Activated CD4-positive, alpha-beta T cell treated with anti-CD3 and anti-CD28 coated beads, Interleukin-2, Interleukin-4, amounts not matched to agents 100 ng/mL and 50 ng/mL, durations not matched to agents 16 hours and 8 hours (primary cell): ENCODE results near the gene MIOS.
"Not testable (repeated sequence)": the region's sequence is repeated elsewhere in the genome, so short reads cannot be mapped to it uniquely, and the experiment has no call there.

ENCODE experiments used
- DNase-seq: peaks from one replicate; pipeline ENCODE4 v3.0.0-alpha.2; 2020; ENCODE audit warnings: low spot score

The MIOS gene

GRCh38 chr7:7554649-7555575, 11.8 kb upstream of the MIOS start:
- DNase-seq = no peak

GRCh38 chr7:7556852-7557251, 9.8 kb upstream of the MIOS start:
- no peak for DNase-seq

- no peak for DNase-seq
These were observed 9.4 kb upstream of the MIOS start for GRCh38 chr7:7557252-7557651.

GRCh38 chr7:7561591-7561990, 5.1 kb upstream of the MIOS start:
- DNase-seq = not testable (repeated sequence)

- DNase-seq = no peak
These were observed 3.9 kb upstream of the MIOS start for GRCh38 chr7:7562736-7563135.

- no peak for DNase-seq
These were observed 3.4 kb upstream of the MIOS start for GRCh38 chr7:7563269-7563668.

- DNase-seq = no peak
These were observed 2.9 kb upstream of the MIOS start for GRCh38 chr7:7563813-7564212.

GRCh38 chr7:7564323-7564780, 2.3 kb upstream of the MIOS start:
- DNase-seq = no peak

- DNase-seq = no peak
These were observed 1.5 kb upstream of the MIOS start for GRCh38 chr7:7565018-7565680.

- no peak for DNase-seq
These were observed 686 bp upstream of the MIOS start for GRCh38 chr7:7565746-7566650.

- DNase-seq = no peak
These were observed 1.3 kb downstream of the MIOS start for GRCh38 chr7:7567898-7568531.

- no peak for DNase-seq
These were observed 1.9 kb downstream of the MIOS start for GRCh38 chr7:7568553-7568952.

- no peak for DNase-seq
These were observed 2.4 kb downstream of the MIOS start for GRCh38 chr7:7569081-7569527.

- DNase-seq = no peak
These were observed 2.9 kb downstream of the MIOS start for GRCh38 chr7:7569615-7570014.

- no peak for DNase-seq
These were observed 3.9 kb downstream of the MIOS start for GRCh38 chr7:7570584-7570983.

GRCh38 chr7:7573701-7574100, 7.0 kb downstream of the MIOS start:
- DNase-seq = no peak

- DNase-seq = no peak
These were observed 9.7 kb downstream of the MIOS start for GRCh38 chr7:7576344-7576743.

- DNase-seq = no peak
These were observed 11.2 kb downstream of the MIOS start for GRCh38 chr7:7577888-7578287.

GRCh38 chr7:7579638-7580037, 13.0 kb downstream of the MIOS start:
- no peak for DNase-seq

GRCh38 chr7:7581531-7582179, 15.0 kb downstream of the MIOS start:
- DNase-seq = no peak

GRCh38 chr7:7582596-7582995, 15.9 kb downstream of the MIOS start:
- DNase-seq = no peak
